GM12872 (cell line): ENCODE results near the gene SEC24D.

ENCODE experiments used
- CTCF ChIP-seq: IDR thresholded peaks from 3 replicates; pipeline ENCODE4 v1.5.1; 2011; ENCODE audit warnings: low read depth, mild to moderate bottlenecking, low read length, moderate library complexity; ENCODE audit not compliant: insufficient read depth

Gene SEC24D

GRCh38 chr4:118869808-118870342, 33.9 kb upstream of the SEC24D start:
- no peak for TF ChIP-seq CTCF

- no peak for TF ChIP-seq CTCF
Measured at GRCh38 chr4:118867311-118868067, 31.6 kb upstream of the SEC24D start.

- TF ChIP-seq CTCF, result no peak
Measured at GRCh38 chr4:118866442-118866841, 30.5 kb upstream of the SEC24D start.

- peak; percentile 85 for TF ChIP-seq CTCF
Measured at GRCh38 chr4:118865091-118865708, 29.3 kb upstream of the SEC24D start.

GRCh38 chr4:118858779-118859178, 22.9 kb upstream of the SEC24D start:
- no peak for TF ChIP-seq CTCF

- no peak for TF ChIP-seq CTCF
Measured at GRCh38 chr4:118857760-118858159, 21.8 kb upstream of the SEC24D start.

GRCh38 chr4:118850488-118851173, 14.7 kb upstream of the SEC24D start:
- no peak for TF ChIP-seq CTCF
